NCI-H226 (cell line): ENCODE measurements around the gene DUSP21.
"Not testable (repeated sequence)": the region's sequence is repeated elsewhere in the genome, so short reads cannot be mapped to it uniquely, and the experiment has no call there.

Experiments used
- DNase-seq: peaks from one replicate; pipeline ENCODE4 v3.0.0-alpha.2; 2015

Gene DUSP21

DNA sequence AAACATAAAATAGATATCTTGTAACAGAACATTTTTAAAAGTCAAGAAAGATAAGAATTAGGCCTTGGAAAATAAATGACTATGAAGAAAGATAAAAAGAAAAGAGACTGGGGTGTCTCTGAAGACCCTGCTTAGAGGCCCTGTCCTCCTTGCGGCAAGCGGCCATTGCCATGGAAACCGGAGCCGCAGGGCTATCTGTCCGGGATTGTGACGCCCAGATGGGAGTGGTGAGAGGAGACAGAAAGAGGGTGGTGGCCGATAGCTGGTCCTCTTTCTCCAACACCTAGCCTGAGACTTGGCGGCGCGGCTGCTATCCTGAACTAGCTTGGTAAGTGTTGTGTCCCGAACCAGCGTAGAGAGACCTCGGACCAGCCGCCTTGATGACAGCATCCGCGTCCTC lies at the start of gene DUSP21:
Gene DUSP21, plus strand, starts transcription at position 269 of the 400 bp plus-strand sequence. Its CDS starts 112 bp downstream, at position 381.
- DNase-seq = no peak

- DNase-seq = no peak
These were observed 47.8 kb upstream of the DUSP21 start for GRCh38 chrX:44795945-44796450.

DNA sequence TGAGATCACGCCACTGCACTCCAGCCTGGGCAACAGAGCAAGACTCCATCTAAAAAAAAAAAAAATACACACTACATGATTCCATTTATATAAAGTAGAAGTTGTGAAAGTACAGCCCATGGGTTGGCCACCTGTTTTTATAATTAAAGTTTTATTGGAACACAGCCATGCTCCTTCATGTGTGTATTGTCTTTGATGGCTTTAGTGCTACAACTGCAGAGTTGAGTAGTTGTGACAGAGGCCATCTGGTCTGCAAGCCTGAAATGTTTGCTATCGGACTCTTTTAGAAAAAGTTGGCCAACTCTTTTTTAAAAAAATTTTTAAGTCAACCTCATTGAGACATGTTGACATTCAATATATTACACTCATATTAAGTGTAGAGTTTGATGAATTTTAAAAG lies 41.2 kb upstream of the DUSP21 start:
- no peak for DNase-seq

DNA sequence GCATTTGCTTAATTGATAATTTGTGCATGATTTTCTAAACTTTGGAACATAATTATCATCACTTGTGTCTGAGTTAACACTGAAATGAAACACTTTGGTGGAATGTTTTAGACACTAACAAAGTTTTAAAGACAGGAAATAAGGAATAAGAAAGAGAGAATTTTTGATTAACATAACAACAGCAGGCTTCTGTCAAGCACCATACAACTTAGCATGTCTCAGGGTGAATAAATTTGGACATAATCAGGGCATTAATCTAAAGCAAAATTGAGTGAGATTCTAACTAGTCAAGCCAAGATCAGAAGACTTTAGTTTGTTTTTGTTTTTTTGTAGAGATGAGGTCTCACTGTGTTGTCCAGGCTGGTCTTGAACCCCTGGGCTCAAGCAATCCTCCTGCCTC lies 28.1 kb upstream of the DUSP21 start:
- no peak for DNase-seq

GRCh38 chrX:44816367-44816766 lies 27.5 kb upstream of the DUSP21 start:
- no peak for DNase-seq

DNA sequence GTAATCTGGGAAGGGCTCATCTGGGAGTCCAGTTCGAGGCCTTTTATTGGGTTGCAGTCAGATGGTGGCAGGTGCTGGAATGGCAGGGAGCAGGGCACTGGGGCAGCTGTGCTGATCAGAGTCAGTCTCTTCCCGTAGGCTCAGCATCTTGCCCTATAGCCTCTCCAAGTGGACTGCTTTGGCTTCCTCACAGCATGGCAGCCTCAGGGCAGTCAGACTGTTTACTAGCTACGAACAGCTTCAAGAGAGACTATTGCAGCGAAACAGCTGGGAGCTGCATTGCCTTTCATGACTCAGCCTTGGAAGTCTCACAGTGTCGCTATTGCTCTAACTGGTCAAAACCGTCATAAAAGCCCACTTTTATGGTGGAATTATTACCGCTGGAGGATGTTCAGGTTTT lies 26.8 kb upstream of the DUSP21 start:
- DNase-seq = no peak

DNA sequence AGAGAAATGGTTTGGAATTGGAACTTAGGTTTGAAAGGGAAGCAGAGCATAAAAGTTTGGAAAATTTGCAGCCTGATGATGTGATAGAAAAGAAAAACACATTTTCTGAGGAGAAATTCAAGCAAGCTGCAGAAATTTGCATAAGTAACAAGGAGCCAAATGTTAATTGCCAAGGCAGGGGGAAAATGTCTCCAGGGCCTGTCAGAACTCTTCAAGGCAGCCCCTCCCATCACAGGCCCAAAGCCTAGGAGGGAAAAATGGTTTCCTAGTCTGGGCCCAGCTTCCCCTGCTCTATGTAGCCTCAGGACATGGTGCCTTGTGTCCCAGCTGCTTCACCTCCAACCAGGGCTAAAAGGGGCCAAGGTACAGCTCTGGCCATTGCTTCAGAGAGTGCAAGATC lies 21.2 kb upstream of the DUSP21 start:
- DNase-seq = no peak

- DNase-seq = not testable (repeated sequence)
These were observed 20.6 kb upstream of the DUSP21 start for GRCh38 chrX:44823193-44823592.

GRCh38 chrX:44828008-44828605 lies 15.7 kb upstream of the DUSP21 start:
- DNase-seq = peak; percentile 86

DNA sequence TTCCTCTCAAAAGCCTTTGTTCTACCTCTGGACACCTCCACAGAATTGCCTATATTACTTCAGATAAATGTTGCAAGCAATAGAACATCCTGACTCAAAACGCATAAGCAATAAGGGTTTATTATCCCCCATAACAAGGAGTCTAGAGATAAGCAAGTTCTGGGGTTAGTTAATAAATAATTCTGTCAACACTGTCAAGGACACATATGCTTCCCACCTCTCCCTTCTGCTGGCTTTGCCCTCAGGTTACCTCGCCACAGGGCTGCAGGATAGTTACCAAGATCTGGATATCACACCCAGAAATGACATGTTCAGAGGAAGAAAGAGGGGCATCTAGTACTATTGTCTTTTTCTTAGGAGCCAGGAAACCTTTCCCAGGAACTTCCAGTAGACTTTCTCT lies 14.0 kb upstream of the DUSP21 start:
- no peak for DNase-seq

- no peak for DNase-seq
These were observed 1.1 kb upstream of the DUSP21 start for GRCh38 chrX:44842550-44843317.

GRCh38 chrX:44843318-44843702 lies 511 bp upstream of the DUSP21 start:
- DNase-seq = no peak

GRCh38 chrX:44844204-44844603 lies 383 bp downstream of the DUSP21 start:
- DNase-seq = no peak

DNA sequence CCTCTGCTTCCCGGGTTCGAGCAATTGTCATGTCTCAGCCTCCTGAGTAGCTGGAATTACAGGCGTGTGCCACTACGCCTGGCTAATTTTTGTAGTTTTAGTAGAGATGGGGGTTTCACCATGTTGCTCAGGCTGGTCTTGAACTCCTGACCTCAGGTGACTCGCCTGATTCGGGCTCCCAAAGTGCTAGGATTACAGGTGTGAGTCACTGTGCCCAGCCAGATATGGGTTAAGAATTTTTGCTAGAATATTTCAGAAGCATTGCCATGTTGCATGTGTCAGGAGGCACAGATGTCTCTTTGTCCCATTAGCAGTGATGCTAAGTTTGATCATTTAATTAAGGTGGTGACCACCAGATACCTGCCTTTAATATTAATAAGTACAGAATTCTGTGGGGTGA lies 7.1 kb downstream of the DUSP21 start:
- not testable (repeated sequence) for DNase-seq

DNA sequence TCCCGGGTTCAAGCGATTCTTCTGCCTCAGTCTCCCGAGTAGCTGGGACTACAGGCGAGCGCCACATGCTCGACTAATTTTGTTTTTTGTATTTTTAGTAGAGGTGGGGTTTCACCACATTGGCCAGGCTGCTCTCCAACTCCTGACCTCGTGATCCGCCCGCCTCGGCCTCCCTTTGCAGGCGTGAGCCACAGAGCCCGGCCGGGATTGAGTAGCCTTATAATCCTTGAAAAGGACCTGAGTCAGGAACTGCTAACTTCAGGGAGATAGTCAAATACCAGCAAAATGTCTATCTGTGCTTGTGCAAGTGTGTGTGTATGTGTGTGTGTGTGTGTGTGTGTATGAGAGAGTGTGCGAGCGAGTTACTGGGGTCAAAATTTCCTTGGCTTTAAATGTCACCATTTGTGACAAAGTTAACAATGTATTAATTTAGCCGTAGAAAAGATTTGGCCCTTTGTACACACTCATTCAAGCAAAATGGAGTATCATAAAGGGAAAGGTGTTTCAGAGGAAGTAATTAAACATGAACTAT lies 27.4 kb downstream of the DUSP21 start:
- no peak for DNase-seq

DNA sequence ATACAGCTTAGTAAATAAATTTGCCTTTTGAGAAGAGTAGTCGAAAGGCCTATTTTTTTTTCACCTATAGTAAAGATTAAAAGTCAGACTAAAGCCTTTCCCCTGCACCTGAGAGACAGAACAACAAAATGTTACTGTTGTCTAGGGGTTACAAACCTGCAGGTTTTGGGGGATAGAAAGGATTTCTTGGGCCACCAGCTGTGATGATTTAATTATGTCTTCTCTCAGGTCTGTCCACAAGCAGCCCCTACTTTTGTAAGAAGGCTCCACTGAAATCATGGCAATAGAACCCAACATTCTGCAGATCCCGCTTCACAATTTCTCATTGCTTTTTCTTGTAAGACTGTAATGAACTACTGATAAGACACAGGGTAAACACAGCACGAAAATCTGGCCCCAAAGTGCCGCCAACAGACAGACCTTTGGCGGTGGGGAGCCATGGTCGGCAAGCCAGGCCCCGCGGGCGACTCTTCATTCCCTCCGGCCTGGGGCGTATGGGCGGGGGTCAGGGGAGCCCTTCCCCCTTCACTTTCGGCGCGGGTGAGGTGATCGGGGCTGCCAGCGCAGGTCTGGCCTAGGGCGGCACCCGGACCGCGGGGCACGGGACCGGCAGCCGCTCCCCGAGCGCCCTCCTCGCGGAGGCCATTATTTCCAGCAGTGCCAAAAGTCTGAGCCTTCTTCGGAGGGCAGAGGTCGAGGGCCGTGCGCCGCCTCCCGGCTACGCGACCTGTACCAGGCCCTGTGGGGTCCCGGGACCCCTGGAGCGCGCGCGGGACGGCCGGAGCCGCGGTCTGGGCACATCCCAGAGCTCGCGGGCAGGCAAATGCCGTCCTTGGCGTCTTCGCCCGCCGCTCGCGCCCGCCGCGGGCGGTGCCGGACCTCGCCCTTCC lies 28.4 kb downstream of the DUSP21 start:
- DNase-seq = no peak

GRCh38 chrX:44872821-44873414 lies 29.1 kb downstream of the DUSP21 start, which contains the start of gene KDM6A:
Gene KDM6A (plus strand): TSS chrX:44873188. CDS start chrX:44873552, 364 bp downstream.
- DNase-seq = peak; percentile 90

DNA sequence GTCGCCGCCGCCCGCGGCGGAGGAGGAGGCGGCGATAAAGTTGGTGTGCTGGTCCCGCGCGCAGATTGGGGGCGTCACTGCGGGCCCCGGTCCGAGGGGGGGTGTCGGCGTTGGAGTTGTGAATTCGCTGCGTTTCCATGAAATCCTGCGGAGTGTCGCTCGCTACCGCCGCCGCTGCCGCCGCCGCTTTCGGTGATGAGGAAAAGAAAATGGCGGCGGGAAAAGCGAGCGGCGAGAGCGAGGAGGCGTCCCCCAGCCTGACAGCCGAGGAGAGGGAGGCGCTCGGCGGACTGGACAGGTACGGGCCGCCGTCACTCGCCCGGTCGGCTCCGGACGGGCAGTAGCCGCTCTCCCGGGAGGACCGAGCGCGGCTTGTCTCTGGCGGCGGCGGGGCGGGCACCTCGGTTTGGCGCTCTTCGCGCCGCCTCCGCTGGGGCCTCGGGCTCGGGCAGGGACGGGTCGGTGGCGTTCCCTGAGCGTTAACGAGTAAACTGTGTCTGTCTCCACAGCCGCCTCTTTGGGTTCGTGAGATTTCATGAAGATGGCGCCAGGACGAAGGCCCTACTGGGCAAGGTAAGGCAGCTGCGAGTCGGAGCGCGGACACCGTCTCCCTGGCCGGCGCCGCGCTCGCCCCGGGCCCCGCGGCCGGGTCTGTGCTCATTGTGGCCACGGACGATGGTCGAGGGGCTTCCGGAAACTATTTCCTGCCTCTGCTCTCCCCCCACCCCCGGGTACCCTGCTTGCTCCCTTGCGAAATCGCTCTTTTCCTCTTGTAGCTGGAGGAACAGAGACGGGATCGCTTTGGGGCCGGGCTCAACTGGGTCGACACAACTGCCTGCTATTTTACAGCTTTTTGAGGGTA lies 29.8 kb downstream of the DUSP21 start:
- DNase-seq = peak; percentile 24

- DNase-seq = peak; percentile 31
These were observed 30.8 kb downstream of the DUSP21 start for GRCh38 chrX:44874420-44875184.

GRCh38 chrX:44875185-44875489 lies 31.3 kb downstream of the DUSP21 start:
- no peak for DNase-seq

DNA sequence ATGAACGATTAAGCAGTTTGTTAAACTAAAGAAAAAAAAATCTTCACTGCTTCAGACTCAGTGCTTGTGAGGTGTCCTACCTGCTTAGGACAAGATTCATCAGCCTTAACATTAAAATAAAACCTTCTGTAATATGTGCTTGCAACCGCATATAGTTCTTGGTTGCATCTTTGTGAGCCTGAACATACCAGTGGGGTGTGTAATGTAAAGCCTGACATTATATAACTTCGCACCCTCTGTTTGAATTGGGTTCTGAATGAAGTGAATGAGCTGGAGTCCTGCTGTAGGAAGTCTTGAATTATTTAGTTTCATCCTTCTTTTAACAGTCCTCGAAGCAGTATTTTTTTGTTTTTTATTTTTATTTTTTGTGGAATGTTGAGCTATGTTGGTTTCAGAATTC lies 32.3 kb downstream of the DUSP21 start:
- DNase-seq = no peak
